RWPE2 (cell line): ENCODE measurements around the gene SCN5A.
A peak's percentile ranks its signal among the peaks of the same experiment; 100 is the strongest.

Experiments used
- ATAC-seq: fragments of 200-7000 bp; cut with Tn5 transposase; 3 replicates; pipeline ENCODE4 v1.9.1; 2021; ENCODE audit warnings: low read depth
- DNase-seq: peaks from one replicate; pipeline ENCODE4 v3.0.0-alpha.2; 2020; ENCODE audit warnings: low spot score
- H3K27ac ChIP-seq: fragments of 450-650 bp; 2 replicates; pipeline ENCODE4 v1.5.1; 2017; ENCODE audit warnings: mild to moderate bottlenecking; ENCODE audit not compliant: poor library complexity, severe bottlenecking
- H3K27me3 ChIP-seq: fragments of 250-450 bp; sonication (Bioruptor Pico); 2 replicates; pipeline ENCODE4 v1.5.1; 2021; ENCODE audit warnings: mild to moderate bottlenecking, moderate library complexity; ENCODE audit not compliant: insufficient read depth, poor library complexity, severe bottlenecking
- H3K36me3 ChIP-seq: fragments of 250-450 bp; sonication (Bioruptor Pico); 2 replicates; pipeline ENCODE4 v1.5.1; 2020; ENCODE audit warnings: low read depth, mild to moderate bottlenecking, moderate library complexity
- H3K4me1 ChIP-seq: fragments of 250-450 bp; sonication (Bioruptor Pico); 2 replicates; pipeline ENCODE4 v1.5.1; 2021; ENCODE audit warnings: mild to moderate bottlenecking, moderate library complexity; ENCODE audit not compliant: insufficient read depth, poor library complexity, severe bottlenecking
- H3K4me3 ChIP-seq: fragments of 250-450 bp; sonication (Bioruptor Pico); 2 replicates; pipeline ENCODE4 v1.5.1; 2021; ENCODE audit warnings: mild to moderate bottlenecking, moderate library complexity; ENCODE audit not compliant: severe bottlenecking
- H3K9me3 ChIP-seq: fragments of 250-450 bp; sonication (Bioruptor Pico); 2 replicates; pipeline ENCODE4 v1.5.1; 2021; ENCODE audit warnings: mild to moderate bottlenecking, moderate library complexity; ENCODE audit not compliant: severe bottlenecking
- TF ChIP-seq, protein P1 (sequence below): fragments of 450-650 bp; IDR thresholded peaks from one replicate; pipeline ENCODE4 v1.5.1; 2017; ENCODE audit warnings: mild to moderate bottlenecking, moderate library complexity; ENCODE audit not compliant: poor library complexity, severe bottlenecking

The SCN5A gene

DNA sequence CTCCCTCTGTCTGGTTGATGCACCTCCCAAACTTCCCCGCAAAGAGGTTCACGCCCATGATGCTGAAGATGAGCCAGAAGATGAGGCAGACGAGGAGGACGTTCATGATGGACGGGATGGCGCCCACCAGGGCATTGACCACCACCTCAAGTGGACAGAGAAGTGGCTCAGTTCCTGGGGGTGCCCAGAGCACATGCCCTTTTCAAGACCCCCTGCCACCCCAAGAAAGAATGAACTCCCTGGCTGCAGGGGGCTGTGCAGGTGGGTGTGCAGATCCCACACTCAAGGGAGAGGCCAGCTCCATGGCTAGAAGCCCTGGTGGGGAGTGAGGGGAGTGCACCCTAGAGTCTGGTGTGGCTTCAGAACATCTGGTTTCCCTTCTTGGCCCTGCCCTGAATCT lies 89.2 kb downstream of the SCN5A start:
- TF ChIP-seq, protein P1, sequence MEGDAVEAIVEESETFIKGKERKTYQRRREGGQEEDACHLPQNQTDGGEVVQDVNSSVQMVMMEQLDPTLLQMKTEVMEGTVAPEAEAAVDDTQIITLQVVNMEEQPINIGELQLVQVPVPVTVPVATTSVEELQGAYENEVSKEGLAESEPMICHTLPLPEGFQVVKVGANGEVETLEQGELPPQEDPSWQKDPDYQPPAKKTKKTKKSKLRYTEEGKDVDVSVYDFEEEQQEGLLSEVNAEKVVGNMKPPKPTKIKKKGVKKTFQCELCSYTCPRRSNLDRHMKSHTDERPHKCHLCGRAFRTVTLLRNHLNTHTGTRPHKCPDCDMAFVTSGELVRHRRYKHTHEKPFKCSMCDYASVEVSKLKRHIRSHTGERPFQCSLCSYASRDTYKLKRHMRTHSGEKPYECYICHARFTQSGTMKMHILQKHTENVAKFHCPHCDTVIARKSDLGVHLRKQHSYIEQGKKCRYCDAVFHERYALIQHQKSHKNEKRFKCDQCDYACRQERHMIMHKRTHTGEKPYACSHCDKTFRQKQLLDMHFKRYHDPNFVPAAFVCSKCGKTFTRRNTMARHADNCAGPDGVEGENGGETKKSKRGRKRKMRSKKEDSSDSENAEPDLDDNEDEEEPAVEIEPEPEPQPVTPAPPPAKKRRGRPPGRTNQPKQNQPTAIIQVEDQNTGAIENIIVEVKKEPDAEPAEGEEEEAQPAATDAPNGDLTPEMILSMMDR, result no peak
- DNase-seq (no peak), ATAC-seq (no peak)
- Histone ChIP-seq H3K9me3 (no peaks in the 10 kb centered on the region), H3K4me3 (no peak overlapping the region), H3K36me3 (no peaks in the 10 kb centered on the region), H3K27me3 (no peaks in the 10 kb centered on the region), H3K4me1 (no peaks in the 10 kb centered on the region), H3K27ac (no peak overlapping the region)

DNA sequence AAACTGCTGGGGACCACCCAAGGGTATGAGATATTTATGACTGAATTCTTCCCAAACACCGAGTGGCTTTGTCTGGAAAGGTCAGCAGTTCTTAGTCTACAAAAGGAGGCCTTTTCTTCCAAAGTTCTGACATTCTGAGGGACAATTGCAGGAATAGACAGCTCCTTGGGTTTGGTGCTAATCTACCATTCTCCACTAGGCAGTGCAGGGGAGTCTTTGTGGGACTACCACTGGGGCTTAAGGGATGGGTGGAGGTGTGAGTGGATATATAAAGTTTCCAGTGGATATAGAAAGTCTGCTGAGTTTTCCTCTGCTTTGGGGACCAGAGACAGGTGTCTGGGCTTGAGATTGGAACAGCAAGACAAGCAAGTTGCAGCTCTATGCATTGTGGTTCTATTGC lies 90.6 kb downstream of the SCN5A start:
- Histone ChIP-seq H3K4me1 (no peaks in the 10 kb centered on the region), H3K36me3 (no peaks in the 10 kb centered on the region), H3K4me3 (no peak overlapping the region), H3K27me3 (no peaks in the 10 kb centered on the region), H3K27ac (no peak overlapping the region), H3K9me3 (no peaks in the 10 kb centered on the region)
- ATAC-seq (no peak), DNase-seq (no peak)
- TF ChIP-seq, protein P1, result no peak

DNA sequence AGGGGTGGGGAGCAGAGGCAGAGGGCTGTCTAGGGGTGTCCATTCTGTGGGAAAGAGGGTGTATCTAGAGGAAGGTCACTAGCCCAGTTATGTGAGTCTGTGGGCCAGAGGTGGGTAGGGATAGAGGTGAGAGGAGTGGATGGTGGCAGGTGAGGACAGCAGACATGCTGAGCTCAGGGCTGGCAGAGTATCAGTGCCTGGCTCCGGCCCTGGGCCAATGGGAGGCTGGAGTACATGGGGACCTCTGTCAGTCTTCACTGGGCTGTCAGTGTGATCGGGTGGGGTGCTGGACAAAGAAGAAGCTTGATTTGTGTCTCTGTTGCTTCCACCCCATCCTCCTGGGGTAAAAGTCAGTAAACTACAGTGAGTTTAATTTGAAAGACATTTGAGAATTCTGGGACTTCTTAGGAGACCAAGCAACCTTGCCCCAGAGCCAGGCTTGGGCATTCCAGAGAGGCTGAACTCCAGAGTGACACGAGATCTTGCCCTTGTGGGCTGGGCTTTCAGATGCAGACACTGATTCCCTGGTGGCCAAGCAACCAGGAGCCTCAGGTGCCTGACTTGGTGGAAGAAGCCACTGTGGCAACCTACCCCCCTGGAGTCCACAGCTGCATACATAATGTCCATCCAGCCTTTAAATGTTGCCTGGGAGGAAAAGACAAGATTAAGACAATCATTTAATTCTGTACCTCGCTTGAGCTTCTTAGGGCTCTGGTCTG lies 92.7 kb downstream of the SCN5A start:
- no peak overlapping the region for H3K27ac ChIP-seq
- peak; percentile 15 for DNase-seq
- TF ChIP-seq, protein P1, result no peak
- no peaks in the 10 kb centered on the region for H3K4me1 ChIP-seq
- H3K4me3 ChIP-seq, result no peak overlapping the region
- H3K36me3 ChIP-seq, result no peaks in the 10 kb centered on the region
- no peaks in the 10 kb centered on the region for H3K9me3 ChIP-seq
- no peak for ATAC-seq
- H3K27me3 ChIP-seq, result no peaks in the 10 kb centered on the region

DNA sequence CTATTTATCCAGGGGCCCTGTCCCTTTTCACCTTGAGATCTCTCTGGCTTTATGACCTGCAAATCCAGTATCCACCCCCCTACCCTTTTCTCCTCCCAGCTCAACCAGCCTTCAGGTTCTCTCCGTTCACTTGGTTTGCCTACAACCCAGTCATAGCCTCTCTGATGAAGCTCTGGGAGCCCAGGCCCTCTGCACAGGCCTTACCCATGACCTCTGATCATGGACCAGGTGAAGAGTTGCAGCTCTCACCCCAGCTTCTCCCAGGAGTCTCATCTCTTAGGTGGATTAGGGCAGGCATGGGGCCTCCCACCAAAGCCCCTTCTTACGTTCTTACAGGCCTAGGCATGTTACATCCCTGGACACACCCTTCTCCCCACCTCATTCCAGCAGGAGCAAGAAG lies 93.6 kb downstream of the SCN5A start:
- H3K4me1 ChIP-seq, result no peaks in the 10 kb centered on the region
- no peak overlapping the region for H3K27ac ChIP-seq
- H3K36me3 ChIP-seq, result no peaks in the 10 kb centered on the region
- ATAC-seq (no peak), DNase-seq (no peak)
- no peak overlapping the region for H3K4me3 ChIP-seq
- TF ChIP-seq, protein P1, result no peak
- H3K9me3 ChIP-seq, result no peaks in the 10 kb centered on the region
- no peaks in the 10 kb centered on the region for H3K27me3 ChIP-seq

DNA sequence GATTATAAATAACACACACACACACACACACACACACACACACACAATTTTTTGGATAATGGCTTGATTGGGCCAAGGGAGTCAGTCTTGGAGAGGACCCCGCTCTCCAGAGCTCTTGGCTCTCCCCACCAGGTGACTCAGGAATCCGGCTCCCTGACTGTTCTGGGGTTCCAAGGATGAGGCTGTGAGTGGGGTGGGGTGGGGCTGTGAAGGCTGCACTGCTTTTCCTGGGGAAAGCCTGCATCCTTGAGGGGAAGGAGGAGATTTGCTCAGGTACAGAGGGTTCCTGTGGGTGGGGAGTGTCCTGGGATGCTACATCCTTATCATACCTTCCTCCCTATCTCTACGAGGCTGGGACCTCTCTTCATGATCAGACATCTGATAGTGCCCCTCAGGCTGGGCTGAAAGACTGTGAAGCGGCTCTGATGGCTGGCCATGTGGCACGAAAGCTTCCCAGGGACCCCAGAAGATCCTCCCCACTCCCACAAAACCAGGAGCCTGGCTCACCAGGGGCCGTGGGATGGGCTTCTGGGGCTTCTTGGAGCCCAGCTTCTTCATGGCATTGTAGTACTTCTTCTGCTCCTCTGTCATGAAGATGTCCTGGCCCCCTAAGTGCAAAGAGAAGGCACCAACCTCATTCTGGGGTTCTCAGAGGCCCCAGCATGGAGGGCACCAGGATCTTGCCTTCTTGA lies 94.2 kb downstream of the SCN5A start:
- Histone ChIP-seq H3K27ac (no peak overlapping the region), H3K4me1 (no peaks in the 10 kb centered on the region), H3K36me3 (no peaks in the 10 kb centered on the region), H3K4me3 (no peak overlapping the region), H3K27me3 (no peaks in the 10 kb centered on the region), H3K9me3 (no peaks in the 10 kb centered on the region)
- DNase-seq, result no peak
- TF ChIP-seq, protein P1, result no peak
- ATAC-seq, result no peak
